K562 (cell line): ENCODE results near the gene TFE3. TPM values are rescaled to one million over a fixed set of nuclear protein-coding genes. Genes with fewer than 3 reads are reported as not detected.

ENCODE experiments used
- ATAC-seq: fragments of 200-7000 bp; cut with Tn5 transposase; 3 replicates; pipeline ENCODE4 v1.9.1; 2020; ENCODE audit warnings: moderate library complexity
- BruUV-seq: library from RNA; stranded (reverse); fragments of 400-500 nt; replicated peaks from 2 replicates; lab custom pipeline; 2021; lab: Mats Ljungman, UMichigan
- CTCF ChIA-PET: fragments of 300-600 bp; formaldehyde crosslinking; extraction: SDS; loops from one replicate; lab custom pipeline; 2021; ENCODE audit warnings: low intra/inter-chr PET ratio; lab: Yijun Ruan, JAX
- POLR2A ChIA-PET: fragments of 300-600, 350-650 bp; sonication (Branson Sonifier 250); formaldehyde crosslinking; extraction: SDS; loops from one replicate; lab custom pipeline; 2021; ENCODE audit warnings: antibody characterized with exemption, inconsistent platforms; lab: Yijun Ruan, JAX
- DNase-seq, 4 experiments: peaks; one replicate each; pipeline versions ENCODE4 v3.0.0 to v3.0.0-alpha.2; 2011 to 2018; ENCODE audit warnings: low spot score in 3 of 4, mixed read lengths in 3 of 4; ENCODE audit errors: extremely low read depth in 1 of 4
- FAIRE-seq: peaks from 2 replicates; lab custom pipeline; 2011; peaks lifted over from hg19 to GRCh38; lab: Jason Lieb, UNC
- H2AFZ ChIP-seq: 2 replicates; pipeline ENCODE4 v1.6.0; 2011; ENCODE audit warnings: low read depth, low read length, control low read depth, inconsistent platforms
- H3K27ac ChIP-seq: fragments of 200-600 bp; 3 replicates; pipeline ENCODE4 v1.8.0; 2011; ENCODE audit warnings: low read depth, mild to moderate bottlenecking, control low read depth, inconsistent platforms, low read length, moderate library complexity, mixed read lengths; ENCODE audit errors: extremely low read depth
- H3K27me3 ChIP-seq, 2 experiments: fragments of 300-600 bp in 1 of 2; 2 replicates in 1 of 2; 3 replicates in 1 of 2; pipeline versions ENCODE4 v1.6.0 to v1.8.0; 2011; ENCODE audit warnings: inconsistent platforms in 2 of 2, low read length in 2 of 2, mild to moderate bottlenecking in 1 of 2, mixed read lengths in 1 of 2, moderate library complexity in 1 of 2; ENCODE audit not compliant: control insufficient read depth in 2 of 2, insufficient read depth in 2 of 2
- H3K36me3 ChIP-seq: fragments of 300-600 bp; 3 replicates; pipeline ENCODE4 v1.8.0; 2011; ENCODE audit warnings: mild to moderate bottlenecking, low read length, inconsistent platforms; ENCODE audit not compliant: control insufficient read depth, insufficient read depth
- H3K4me1 ChIP-seq, 2 experiments: fragments of 200-600 bp in 1 of 2; replicated peaks in 1 of 2; 2 replicates in 1 of 2; 3 replicates in 1 of 2; pipeline versions ENCODE4 v1.5.1 to v1.8.0; 2011; ENCODE audit warnings: inconsistent platforms in 2 of 2, low read length in 2 of 2, mild to moderate bottlenecking in 1 of 2, mixed read lengths in 1 of 2, moderate library complexity in 1 of 2; ENCODE audit not compliant: control insufficient read depth in 2 of 2, insufficient read depth in 2 of 2
- H3K4me2 ChIP-seq: 2 replicates; pipeline ENCODE4 v1.6.1; 2011; ENCODE audit warnings: low read length, control low read depth, inconsistent platforms, mixed read lengths; ENCODE audit not compliant: insufficient read depth
- H3K4me3 ChIP-seq: fragments of 200-600 bp; sonication (generic), shearing (Covaris generic); 2 replicates; pipeline ENCODE4 v1.5.1; 2016; ENCODE audit warnings: control low read depth, inconsistent platforms
- H3K79me2 ChIP-seq: fragments of 200-600 bp; 3 replicates; pipeline ENCODE4 v1.8.0; 2011; ENCODE audit warnings: low read length, inconsistent platforms; ENCODE audit not compliant: control insufficient read depth, insufficient read depth
- H3K9ac ChIP-seq, 2 experiments: 2 replicates each; pipeline versions ENCODE4 v1.6.0 to v1.6.1; 2011; ENCODE audit warnings: low read depth in 2 of 2, low read length in 2 of 2, control low read depth in 1 of 2, inconsistent platforms in 1 of 2, mild to moderate bottlenecking in 1 of 2, mixed read lengths in 1 of 2; ENCODE audit not compliant: insufficient read depth in 1 of 2
- H3K9me1 ChIP-seq: one replicate; pipeline ENCODE4 v1.6.0; 2011; ENCODE audit warnings: inconsistent platforms, mild to moderate bottlenecking, low read length, moderate library complexity; ENCODE audit not compliant: control insufficient read depth, insufficient read depth
- H3K9me3 ChIP-seq: replicated peaks from 2 replicates; pipeline ENCODE4 v1.5.1; 2011; ENCODE audit warnings: low read depth, low read length, inconsistent platforms; ENCODE audit not compliant: control insufficient read depth, insufficient read depth
- H4K20me1 ChIP-seq: replicated peaks from 2 replicates; pipeline ENCODE4 v1.6.1; 2011; ENCODE audit warnings: low read length, inconsistent platforms, mixed read lengths; ENCODE audit not compliant: control insufficient read depth, insufficient read depth
- ARID1B ChIP-seq: fragments of 450-650 bp; IDR thresholded peaks from 2 replicates; pipeline ENCODE4 v1.6.1; 2016; ENCODE audit warnings: antibody characterized with exemption, mild to moderate bottlenecking, inconsistent platforms
- CBFA2T3 ChIP-seq: fragments of 450-650 bp; IDR thresholded peaks from 2 replicates; pipeline ENCODE4 v1.6.1; 2017
- CEBPB ChIP-seq: fragments of 450-650 bp; IDR thresholded peaks from 2 replicates; pipeline ENCODE4 v1.6.1; 2016; ENCODE audit warnings: missing genetic modification characterization, missing compliant biosample characterization
- CEBPG ChIP-seq, 3 experiments: fragments of 200-800 bp in 1 of 3; sonication (Bioruptor generic) in 1 of 3; sonication (generic) in 1 of 3; formaldehyde crosslinking in 1 of 3; IDR thresholded peaks in 2 of 3; conservative IDR thresholded peaks in 1 of 3; 2 replicates each; pipeline versions ENCODE4 v1.6.1 to v1.8.0; 2016 to 2022; ENCODE audit warnings: missing compliant biosample characterization in 2 of 3, missing genetic modification characterization in 2 of 3, mild to moderate bottlenecking in 1 of 3, missing genetic modification reagents in 1 of 3
- HDAC1 ChIP-seq, 2 experiments: fragments of 450-650 bp; IDR thresholded peaks; 2 replicates each; pipeline ENCODE4 v1.6.1; 2016 to 2017; ENCODE audit warnings: inconsistent platforms in 1 of 2, mild to moderate bottlenecking in 1 of 2, moderate library complexity in 1 of 2
- KDM1A ChIP-seq, 2 experiments: fragments of 450-650 bp; IDR thresholded peaks; 2 replicates each; pipeline ENCODE4 v1.6.1; 2016; ENCODE audit warnings: mild to moderate bottlenecking in 2 of 2
- RCOR1 ChIP-seq, 2 experiments: IDR thresholded peaks; 2 replicates each; pipeline ENCODE4 v1.6.1; 2012; ENCODE audit warnings: low read depth in 2 of 2, low read length in 2 of 2, borderline replicate concordance in 1 of 2, improper control_type of control experiment in 1 of 2
- U2AF1 ChIP-seq: fragments of 200-400 bp; formaldehyde crosslinking; optimal IDR thresholded peaks from 2 replicates; pipeline ENCODE3; 2017; ENCODE audit warnings: mild to moderate bottlenecking, low read depth, low read length, moderate library complexity
- ZFP36 ChIP-seq: fragments of 150-350 bp; IDR thresholded peaks from 2 replicates; pipeline ENCODE4 v1.6.1; 2018; ENCODE audit warnings: low read length, low read depth; ENCODE audit not compliant: partially characterized antibody
- WGBS: fragments of 100-300 bp; shearing (Covaris generic); methylation state at CpG from one replicate; pipeline ENCODE4 v1.1.6; 2016; ENCODE audit warnings: low coverage, mixed read lengths; ENCODE audit not compliant: insufficient coverage; ENCODE audit errors: missing lambda C conversion rate; 5-methylcytosine and 5-hydroxymethylcytosine counted together
- in situ Hi-C: fragments of 300-500 bp; cut with MboI; formaldehyde crosslinking; loops from 4 replicates; pipeline ENCODE4 v1.15.0; 2018; ENCODE audit warnings: inconsistent platforms, mixed read lengths
- intact Hi-C: fragments of 100-400 bp; cut with micrococcal nuclease; formaldehyde crosslinking; loops from 2 replicates; pipeline ENCODE4 v1.14.2; 2022
- polyA plus RNA-seq, 8 experiments: library from polyadenylated mRNA; depleted of rRNA in 4 of 8; stranded (reverse) in 5 of 8; unstranded in 3 of 8; fragments of >200 nt; fragmentation: Nextera tagmentation in 2 of 8; fragmentation: Illumina TruSeq in 1 of 8; extraction: Ambion mirVana in 2 of 8; extraction: Trizol in 1 of 8; gene quantifications; 2 replicates each; pipeline versions ENCODE4 v1.2.1 to v1.2.3, GENCODE V29; 2011 to 2014; ENCODE audit warnings: inconsistent platforms in 1 of 8, missing spikeins in 1 of 8
- total RNA-seq, 7 experiments: library from RNA; depleted of rRNA in 6 of 7; stranded (reverse); fragments of >200 nt in 6 of 7; fragmentation: Illumina TruSeq in 2 of 7; extraction: Trizol in 2 of 7; gene quantifications; 2 replicates each; pipeline versions ENCODE4 v1.2.1 to v1.2.3, GENCODE V29; 2011 to 2021; ENCODE audit warnings: low replicate concordance in 1 of 7

Gene TFE3
- total and polyA plus RNA-seq, 9 of the 15 experiments (the other 6 are each of a cell fraction or from before 2014, with no cell fraction given) = 1.9 to 20.3 (median 11.9) TPM

- ATAC-seq = no peak
- no peaks in the 10 kb centered on the region for H3K27me3 ChIP-seq
- no peaks in the 10 kb centered on the region for H4K20me1 ChIP-seq
- no peak overlapping the region for H3K9ac ChIP-seq
- TF ChIP-seq CEBPG (CRISPR knock-in tag; IDR thresholded peaks at IDR 0.05) (no peak), CEBPG (tag; conservative IDR thresholded peaks at IDR 0.05 in 1 of 2, IDR thresholded peaks at IDR 0.05 in 1 of 2) (0 out of 4 replicates have a peak, but pooled peaks of 1 of the 2 experiments have one; percentile 9), U2AF1 (no peak), CEBPB (tag) (peak; percentile 46; the same call in 1 of the 2 replicates), KDM1A (IDR thresholded peaks at IDR 0.05) (peak; percentile 68 to 71; a peak in 2 of 4 replicates), ARID1B (0 out of 2 replicates have a peak, but pooled peaks have one; percentile 8), RCOR1 (IDR thresholded peaks at IDR 0.05; ENCODE audit: borderline replicate concordance in 1 of 2, low read depth in 2 of 2, low read length in 2 of 2) (peak in 1 of 2 experiments; percentile 79; a peak in 2 of 4 replicates), CBFA2T3 (peak; percentile 28; the same call in 1 of the 2 replicates), HDAC1 (IDR thresholded peaks at IDR 0.05) (0 out of 4 replicates have a peak, but pooled peaks of 1 of the 2 experiments have one; percentile 31), ZFP36 (no peak)
- H3K4me3 ChIP-seq = no peak overlapping the region
- POLR2A ChIA-PET = no interaction called here
- H3K9me3 ChIP-seq = no peaks in the 10 kb centered on the region
- H3K4me2 ChIP-seq = no peak overlapping the region
- H3K4me1 ChIP-seq = no peaks in the 10 kb centered on the region
- no peaks in the 10 kb centered on the region for H3K9me1 ChIP-seq
- intact Hi-C loops = no loop called here
- no peak for FAIRE-seq
- whole genome bisulfite sequencing = 12% methylated on average over 7 of the region's 7 CpGs
- no peaks in the 10 kb centered on the region for H3K36me3 ChIP-seq
- H3K27ac ChIP-seq = no peak overlapping the region
- CTCF ChIA-PET = no interaction called here
- H2AFZ ChIP-seq = no peak overlapping the region
- H3K79me2 ChIP-seq = no peaks in the 10 kb centered on the region
- no TSS peak for BruUV-seq
- DNase-seq = no peak
- in situ Hi-C loops = no loop called here
Observed at GRCh38 chrX:49019599-49020249, 23.4 kb downstream of the TFE3 start.
